Spleen (tissue), 11 donors: ENCODE data around the gene ASIC4. TPM values are rescaled to one million over a fixed set of nuclear protein-coding genes. Genes with fewer than 3 reads are reported as not detected.

Experiments used
- DNase-seq: peaks from one replicate; pipeline ENCODE4 v3.0.0-alpha.2; 2020
- H3K27ac ChIP-seq, 8 donors: fragments of 200-600 bp; sonication (generic) in 7 of 8; 1 replicate in 4 of 8; 2 replicates in 4 of 8; pipeline versions ENCODE4 v1.5.0 to v1.8.0; 2016 to 2021; ENCODE audit warnings: inconsistent platforms in 4 of 8, mild to moderate bottlenecking in 4 of 8, moderate library complexity in 1 of 8
- H3K27me3 ChIP-seq, 7 donors: fragments of 200-600 bp; sonication (generic) in 6 of 7; replicated peaks in 1 of 7; 1 replicate in 4 of 7; 2 replicates in 3 of 7; pipeline versions ENCODE4 v1.5.0 to v1.8.0; 2016 to 2021; ENCODE audit warnings: inconsistent platforms in 3 of 7, mild to moderate bottlenecking in 1 of 7
- H3K36me3 ChIP-seq, 6 donors: fragments of 200-600 bp; sonication (generic) in 5 of 6; 1 replicate in 4 of 6; 2 replicates in 2 of 6; pipeline versions ENCODE4 v1.5.0 to v1.8.0; 2016 to 2021; ENCODE audit warnings: inconsistent platforms in 2 of 6
- H3K4me1 ChIP-seq, 6 donors: fragments of 200-600 bp; sonication (generic) in 5 of 6; 1 replicate in 3 of 6; 2 replicates in 3 of 6; pipeline versions ENCODE4 v1.5.0 to v1.8.0; 2016 to 2021; ENCODE audit warnings: inconsistent platforms in 3 of 6
- H3K4me3 ChIP-seq, 8 donors: fragments of 200-600 bp; sonication (generic) in 7 of 8; 1 replicate in 4 of 8; 2 replicates in 4 of 8; pipeline versions ENCODE4 v1.5.0 to v1.8.0; 2016 to 2021; ENCODE audit warnings: inconsistent platforms in 4 of 8, mild to moderate bottlenecking in 4 of 8, moderate library complexity in 2 of 8
- H3K9me3 ChIP-seq, 8 donors: fragments of 200-600 bp; sonication (generic) in 7 of 8; 1 replicate in 4 of 8; 2 replicates in 4 of 8; pipeline versions ENCODE4 v1.5.0 to v1.8.0; 2016 to 2021; ENCODE audit warnings: inconsistent platforms in 4 of 8
- POLR2A ChIP-seq, 3 donors: fragments of 450-650 bp; IDR thresholded peaks; one replicate each; pipeline ENCODE4 v1.5.1; 2017; ENCODE audit warnings: antibody characterized with exemption in 3 of 3, mild to moderate bottlenecking in 1 of 3
- POLR2AphosphoS5 ChIP-seq, 3 donors: sonication (generic); formaldehyde crosslinking; IDR thresholded peaks; one replicate each; pipeline ENCODE4 v1.5.1; 2017; ENCODE audit warnings: antibody characterized with exemption in 3 of 3
- WGBS, 5 donors: extraction: QIAGEN DNeasy Blood & Tissue Kit in 3 of 5; methylation state at CpG; one replicate each; pipeline versions ENCODE4 v1.1.5 to v1.1.7; 2013 to 2018; 5-methylcytosine and 5-hydroxymethylcytosine counted together
- intact Hi-C: fragments of 100-400 bp; cut with DNase I; formaldehyde crosslinking; loops from one replicate; pipeline ENCODE4 v1.15.0; 2023; ENCODE audit warnings: low total_unique reads
- polyA plus RNA-seq, 3 donors: library from polyadenylated mRNA; stranded (reverse); fragments of 200-250 nt; gene quantifications; one replicate each; pipeline ENCODE4 v1.2.1, GENCODE V29; 2013
- total RNA-seq, 7 donors: library from RNA; depleted of rRNA in 3 of 7; stranded (reverse); fragments of >200 nt in 3 of 7; fragmentation: NEBNext Ultra II Directional in 4 of 7; extraction: Animal tissue kit (Norgen Biotek cat#: 25700) in 4 of 7; gene quantifications; one replicate each; pipeline versions ENCODE4 v1.1.0 to v1.2.1, GENCODE V29; 2016 to 2021
- TF ChIP-seq, protein P1 (sequence below), 11 experiments: fragments of 200-600 bp in 7 of 11; fragments of 450-650 bp in 4 of 11; sonication (generic) in 4 of 11; IDR thresholded peaks in 8 of 11; conservative IDR thresholded peaks in 3 of 11; 1 replicate in 7 of 11; 2 replicates in 4 of 11; pipeline versions ENCODE4 v1.4.0 to v1.8.0; 2016 to 2021; ENCODE audit warnings: antibody characterized with exemption in 11 of 11, inconsistent platforms in 4 of 11, mild to moderate bottlenecking in 1 of 11
- donor health status: healthy with polysubstance abuse.
- donor health status: DM: no; HTN: no; CAD: no; lungs with moderate emphysema.
- donor health status: DM: no; HTN: no; CAD: no.
- donor health status: Bipolar disorder and iron deficiency.
- donor health status: healthy.
- donor health status: DM: no; HTN: no; CAD: no.
- donor health status: DM: yes; HTN: yes; CAD: no.

Gene ASIC4
- total and polyA plus RNA-seq, 10 donors: 0.04 to 0.32 (median 0.05) TPM; not detected in 6

DNA sequence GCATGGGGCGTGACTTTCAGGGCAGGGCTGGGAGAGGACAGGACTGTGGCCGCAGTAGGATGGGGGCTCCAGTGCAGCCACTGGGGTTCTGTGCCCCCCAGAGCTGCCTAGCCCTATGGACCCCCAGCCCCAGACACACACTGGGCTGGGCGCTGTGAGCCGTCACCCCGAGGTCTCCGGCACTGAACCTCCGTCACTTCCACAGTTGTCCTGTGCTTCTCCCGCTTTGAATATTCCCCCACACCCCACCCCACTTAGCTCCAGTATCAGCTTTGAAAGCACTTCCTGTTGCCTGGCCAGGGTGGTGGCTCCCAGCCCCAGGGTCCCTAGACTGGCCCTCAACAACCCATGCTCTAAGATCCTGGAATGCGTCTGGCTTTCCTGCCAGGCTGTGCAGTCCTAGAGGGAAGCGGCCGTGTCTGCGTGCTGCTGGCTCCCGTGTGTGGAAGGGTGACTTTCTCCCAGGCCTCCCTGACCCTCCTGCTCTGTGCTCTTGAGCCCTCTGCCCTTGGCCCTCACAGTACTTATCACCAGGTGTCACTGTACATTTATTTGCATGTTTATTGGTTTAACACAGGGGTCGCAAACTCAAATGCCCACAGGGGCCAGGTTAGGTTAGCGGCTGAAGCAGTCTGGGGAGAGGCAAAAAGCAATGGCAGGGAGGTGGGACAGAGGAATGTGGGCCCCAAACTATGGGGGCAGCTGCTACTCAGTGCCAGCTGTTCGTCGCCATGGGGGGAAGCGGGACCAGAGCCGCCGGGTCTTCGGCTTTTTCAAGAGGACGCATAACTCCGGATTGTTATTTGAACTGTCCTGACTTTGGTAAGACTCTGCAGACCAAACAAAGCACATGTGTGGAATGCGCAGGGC lies 47.1 kb downstream of the ASIC4 start:
- Histone ChIP-seq H3K27me3 (peaks cover 0 to 21% (median 0%) of the 10 kb centered on the region in 7 donors), H3K4me3 (no peak overlapping the region), H3K36me3 (no peaks in the 10 kb centered on the region), H3K4me1 (peaks cover 0 to 7% (median 5%) of the 10 kb centered on the region in 6 donors), H3K27ac (no peak overlapping the region), H3K9me3 (no peaks in the 10 kb centered on the region)
- no peak for DNase-seq
- intact Hi-C loops: no loop called here
- TF ChIP-seq POLR2AphosphoS5 (IDR thresholded peaks at IDR 0.05) (no peak), POLR2A (IDR thresholded peaks at IDR 0.05) (no peak)
- TF ChIP-seq, protein P1, sequence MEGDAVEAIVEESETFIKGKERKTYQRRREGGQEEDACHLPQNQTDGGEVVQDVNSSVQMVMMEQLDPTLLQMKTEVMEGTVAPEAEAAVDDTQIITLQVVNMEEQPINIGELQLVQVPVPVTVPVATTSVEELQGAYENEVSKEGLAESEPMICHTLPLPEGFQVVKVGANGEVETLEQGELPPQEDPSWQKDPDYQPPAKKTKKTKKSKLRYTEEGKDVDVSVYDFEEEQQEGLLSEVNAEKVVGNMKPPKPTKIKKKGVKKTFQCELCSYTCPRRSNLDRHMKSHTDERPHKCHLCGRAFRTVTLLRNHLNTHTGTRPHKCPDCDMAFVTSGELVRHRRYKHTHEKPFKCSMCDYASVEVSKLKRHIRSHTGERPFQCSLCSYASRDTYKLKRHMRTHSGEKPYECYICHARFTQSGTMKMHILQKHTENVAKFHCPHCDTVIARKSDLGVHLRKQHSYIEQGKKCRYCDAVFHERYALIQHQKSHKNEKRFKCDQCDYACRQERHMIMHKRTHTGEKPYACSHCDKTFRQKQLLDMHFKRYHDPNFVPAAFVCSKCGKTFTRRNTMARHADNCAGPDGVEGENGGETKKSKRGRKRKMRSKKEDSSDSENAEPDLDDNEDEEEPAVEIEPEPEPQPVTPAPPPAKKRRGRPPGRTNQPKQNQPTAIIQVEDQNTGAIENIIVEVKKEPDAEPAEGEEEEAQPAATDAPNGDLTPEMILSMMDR (IDR thresholded peaks at IDR 0.05 in 8 of 11, conservative IDR thresholded peaks at IDR 0.05 in 3 of 11): no peak
- 80 to 86% (median 83%) methylated on average over 22 to 24 of the region's 24 CpGs for WGBS, 5 donors

DNA sequence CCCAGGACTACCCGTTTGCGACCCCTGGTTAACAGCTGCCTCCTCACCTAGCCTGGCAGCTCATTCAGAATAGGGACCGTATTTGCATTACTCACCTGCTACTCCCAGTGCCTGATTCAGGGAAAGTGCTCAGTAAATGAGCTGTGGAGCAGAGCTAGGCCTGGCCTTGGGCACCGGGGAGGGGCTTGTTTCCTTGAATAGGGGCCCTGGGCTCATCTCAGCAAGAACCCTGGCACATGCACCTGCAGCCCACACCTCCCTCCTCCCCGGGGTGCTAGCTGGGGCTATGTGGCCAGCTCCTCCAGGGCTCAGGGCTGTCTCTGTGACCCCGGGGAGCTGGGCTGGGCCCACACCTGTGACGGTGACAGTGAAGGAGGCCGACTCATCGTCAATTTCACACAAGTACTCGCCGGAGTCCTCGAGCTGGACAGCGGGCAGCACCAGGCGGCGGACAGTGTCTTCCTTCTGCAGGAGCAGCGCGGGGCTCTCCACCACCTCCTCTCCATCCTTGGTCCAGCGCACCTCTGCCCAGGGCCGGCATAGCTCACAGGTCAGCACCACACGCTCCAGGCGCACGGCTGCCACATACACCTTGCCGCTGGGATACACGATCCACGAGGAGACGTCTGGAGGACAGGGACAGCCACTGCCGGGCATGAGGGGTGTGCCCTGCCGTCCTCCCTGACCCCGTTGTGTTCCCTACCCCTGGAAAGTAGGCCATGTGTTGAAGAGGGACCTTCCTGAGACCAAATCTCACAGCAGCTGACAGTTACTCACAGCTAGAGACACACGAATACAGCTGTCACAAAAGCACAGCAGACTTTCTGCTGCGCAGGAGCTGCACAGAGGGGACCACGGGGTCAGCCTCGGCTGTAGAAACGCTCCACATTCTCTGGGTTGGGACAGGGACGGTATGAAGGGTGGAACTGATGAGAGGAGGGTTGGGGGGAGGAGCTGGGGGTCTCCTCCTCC lies 48.1 kb downstream of the ASIC4 start:
- H3K4me1 ChIP-seq: peaks cover 0 to 7% (median 5%) of the 10 kb centered on the region in 6 donors
- H3K4me3 ChIP-seq: no peak overlapping the region
- 84 to 89% (median 86%) methylated on average over 29 to 35 of the region's 35 CpGs for WGBS, 5 donors
- peak; percentile 68 for DNase-seq
- no peak overlapping the region for H3K27ac ChIP-seq
- peaks cover 0 to 12% (median 0%) of the 10 kb centered on the region in 7 donors for H3K27me3 ChIP-seq
- peaks cover 0 to 8% (median 0%) of the 10 kb centered on the region in 6 donors for H3K36me3 ChIP-seq
- intact Hi-C loops: no loop called here
- H3K9me3 ChIP-seq: no peaks in the 10 kb centered on the region
- TF ChIP-seq, protein P1 (IDR thresholded peaks at IDR 0.05 in 8 of 11, conservative IDR thresholded peaks at IDR 0.05 in 3 of 11): no peak
- peak in 2 of 3 donors; percentile 11 to 29 for TF ChIP-seq POLR2AphosphoS5 (IDR thresholded peaks at IDR 0.05)

DNA sequence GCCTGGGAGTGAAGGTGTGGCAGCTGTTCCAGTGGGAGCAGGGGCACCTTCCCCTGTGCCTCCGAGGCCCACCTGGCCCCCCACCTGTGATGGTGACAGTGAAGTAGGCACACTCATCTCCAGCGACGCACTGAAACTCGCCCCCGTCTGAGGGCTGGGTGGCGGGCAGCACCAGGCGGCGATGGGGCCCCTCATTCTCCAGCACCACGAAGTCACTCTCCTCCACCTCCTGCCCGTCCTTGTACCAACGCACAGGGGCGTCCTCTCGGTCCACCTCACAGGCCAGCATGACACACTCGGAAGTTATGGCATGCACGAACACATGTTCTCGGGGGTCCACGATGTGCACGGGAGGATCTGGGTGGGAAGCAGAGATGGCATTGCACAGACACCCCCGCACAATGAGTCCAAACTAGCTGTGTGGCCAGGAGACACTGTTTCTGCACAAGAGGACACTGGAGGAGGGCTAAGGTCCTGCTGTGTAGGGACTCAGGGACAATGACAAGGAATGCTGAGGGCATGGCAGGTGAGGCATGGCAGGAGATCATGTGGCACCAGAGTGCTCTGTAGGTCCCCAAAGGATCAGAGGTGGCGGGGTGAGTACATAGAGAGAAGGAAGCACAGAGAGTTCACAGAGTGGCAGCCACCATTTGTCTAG lies 49.1 kb downstream of the ASIC4 start:
- Histone ChIP-seq H3K4me3 (no peak overlapping the region), H3K27ac (no peak overlapping the region), H3K36me3 (peaks cover 0 to 12% (median 0%) of the 10 kb centered on the region in 6 donors), H3K27me3 (peaks cover 0 to 4% (median 0%) of the 10 kb centered on the region in 7 donors), H3K4me1 (peaks cover 0 to 7% (median 5%) of the 10 kb centered on the region in 6 donors), H3K9me3 (no peaks in the 10 kb centered on the region)
- WGBS, 5 donors: 92 to 93% (median 93%) methylated on average over 19 to 20 of the region's 20 CpGs
- TF ChIP-seq POLR2AphosphoS5 (IDR thresholded peaks at IDR 0.05) (no peak), POLR2A (IDR thresholded peaks at IDR 0.05) (no peak)
- no peak for DNase-seq
- intact Hi-C loops: no loop called here
